HFF-Myc (cell line): ENCODE results near the gene KLK12.

Source experiments
- DNase-seq: peaks from one replicate; pipeline ENCODE4 v3.0.0-alpha.2; 2011; ENCODE audit warnings: low read depth; ENCODE audit errors: extremely low read depth
- H3K4me3 ChIP-seq: replicated peaks from 2 replicates; pipeline ENCODE4 v1.5.1; 2011; ENCODE audit warnings: low read depth, mild to moderate bottlenecking, control low read depth, low read length
- TF ChIP-seq, protein P1 (sequence below): IDR thresholded peaks from 2 replicates; pipeline ENCODE4 v1.5.1; 2012; ENCODE audit warnings: mild to moderate bottlenecking, low read depth, low read length, control low read depth; ENCODE audit errors: missing control alignments

The KLK12 gene

DNA sequence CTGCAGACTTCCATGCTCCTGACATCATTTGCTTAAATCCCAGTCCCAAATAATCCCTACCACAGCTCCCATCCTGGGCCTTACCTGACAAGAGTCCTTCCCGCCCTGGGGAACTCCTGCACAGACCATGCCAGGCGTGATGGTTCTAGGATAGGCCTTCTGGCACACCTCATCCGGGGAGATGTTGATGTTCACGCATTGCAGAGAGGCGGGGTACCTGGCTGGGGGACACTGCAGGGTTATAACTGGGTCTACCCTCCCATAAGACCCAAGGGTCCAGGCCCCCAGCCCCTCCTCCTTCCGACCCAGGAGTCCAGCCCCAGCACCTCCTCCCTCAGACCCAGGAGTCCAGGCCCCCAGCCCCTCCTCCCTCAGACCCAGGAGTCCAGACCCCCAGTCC is 43.9 kb upstream of the KLK12 start:
- DNase-seq = no peak
- TF ChIP-seq, protein P1, sequence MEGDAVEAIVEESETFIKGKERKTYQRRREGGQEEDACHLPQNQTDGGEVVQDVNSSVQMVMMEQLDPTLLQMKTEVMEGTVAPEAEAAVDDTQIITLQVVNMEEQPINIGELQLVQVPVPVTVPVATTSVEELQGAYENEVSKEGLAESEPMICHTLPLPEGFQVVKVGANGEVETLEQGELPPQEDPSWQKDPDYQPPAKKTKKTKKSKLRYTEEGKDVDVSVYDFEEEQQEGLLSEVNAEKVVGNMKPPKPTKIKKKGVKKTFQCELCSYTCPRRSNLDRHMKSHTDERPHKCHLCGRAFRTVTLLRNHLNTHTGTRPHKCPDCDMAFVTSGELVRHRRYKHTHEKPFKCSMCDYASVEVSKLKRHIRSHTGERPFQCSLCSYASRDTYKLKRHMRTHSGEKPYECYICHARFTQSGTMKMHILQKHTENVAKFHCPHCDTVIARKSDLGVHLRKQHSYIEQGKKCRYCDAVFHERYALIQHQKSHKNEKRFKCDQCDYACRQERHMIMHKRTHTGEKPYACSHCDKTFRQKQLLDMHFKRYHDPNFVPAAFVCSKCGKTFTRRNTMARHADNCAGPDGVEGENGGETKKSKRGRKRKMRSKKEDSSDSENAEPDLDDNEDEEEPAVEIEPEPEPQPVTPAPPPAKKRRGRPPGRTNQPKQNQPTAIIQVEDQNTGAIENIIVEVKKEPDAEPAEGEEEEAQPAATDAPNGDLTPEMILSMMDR = no peak
- no peak overlapping the region for H3K4me3 ChIP-seq

DNA sequence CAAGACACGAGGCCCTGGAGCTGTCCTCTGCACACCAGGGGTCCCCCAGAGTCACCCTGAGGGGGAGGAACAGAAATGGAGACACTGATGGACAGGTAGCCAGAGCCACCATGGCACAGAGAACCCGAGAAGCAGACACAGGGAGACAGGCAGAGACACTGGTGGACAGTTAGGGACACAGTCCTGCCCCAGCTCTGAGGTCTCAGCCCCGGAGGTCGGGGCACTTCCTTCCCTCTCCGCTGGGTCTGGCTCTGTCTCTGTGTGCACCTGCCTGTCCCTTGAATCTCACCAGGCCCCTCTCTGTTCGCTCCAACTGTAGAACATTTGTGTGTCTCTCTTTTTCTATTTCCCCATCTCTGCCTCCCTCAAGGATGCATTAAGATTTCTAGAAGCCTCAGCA is 43.3 kb upstream of the KLK12 start:
- no peak for DNase-seq
- no peak overlapping the region for H3K4me3 ChIP-seq
- TF ChIP-seq, protein P1 = no peak

DNA sequence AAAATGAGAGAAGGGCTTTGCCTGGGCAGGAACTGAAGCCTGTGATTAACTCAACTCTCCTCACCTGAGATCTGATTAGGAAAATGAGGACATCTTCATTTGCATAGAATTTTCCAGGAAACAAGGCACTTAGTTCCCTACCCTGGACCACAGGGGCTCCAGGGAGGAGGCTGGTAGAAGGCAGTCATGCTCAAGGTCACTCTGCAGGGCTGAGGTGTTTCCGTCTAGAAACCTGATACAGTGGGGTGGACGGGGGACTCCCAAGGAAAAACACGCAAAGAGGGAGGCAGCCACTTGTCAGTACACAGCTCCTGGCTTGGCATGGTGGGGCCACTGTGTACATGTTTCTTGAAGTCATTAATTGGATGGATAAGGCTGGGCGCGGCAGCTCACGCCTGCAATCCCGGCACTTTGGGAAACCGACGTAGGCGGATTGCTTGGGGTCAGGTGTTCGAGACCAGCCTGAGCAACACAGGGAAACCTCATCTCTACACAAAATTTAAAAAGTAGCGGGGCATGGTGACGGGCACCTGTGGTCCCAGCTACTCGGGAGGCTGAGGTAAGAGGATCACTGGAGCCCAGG is 41.9 kb upstream of the KLK12 start:
- TF ChIP-seq, protein P1 = no peak
- no peak overlapping the region for H3K4me3 ChIP-seq
- no peak for DNase-seq

DNA sequence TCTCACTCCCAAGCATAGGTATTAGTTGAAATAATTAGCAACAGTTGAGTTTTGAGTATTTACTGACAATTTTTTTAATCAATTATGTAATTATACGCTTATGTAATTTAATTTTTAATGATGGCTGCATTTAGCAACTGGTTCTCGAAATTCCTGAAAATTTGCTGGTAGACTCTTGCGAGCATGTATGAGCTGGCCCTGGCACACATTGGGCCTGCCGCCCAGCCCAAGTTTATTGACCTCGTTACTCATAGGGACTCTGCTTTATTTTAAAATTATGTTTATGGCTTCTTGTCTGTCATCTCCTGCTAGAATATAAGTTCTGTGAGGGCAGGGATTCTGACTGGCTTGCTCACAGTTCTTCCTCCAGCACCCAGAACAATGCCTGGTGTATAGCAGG is 41.2 kb upstream of the KLK12 start:
- no peak overlapping the region for H3K4me3 ChIP-seq
- TF ChIP-seq, protein P1 = no peak
- no peak for DNase-seq

DNA sequence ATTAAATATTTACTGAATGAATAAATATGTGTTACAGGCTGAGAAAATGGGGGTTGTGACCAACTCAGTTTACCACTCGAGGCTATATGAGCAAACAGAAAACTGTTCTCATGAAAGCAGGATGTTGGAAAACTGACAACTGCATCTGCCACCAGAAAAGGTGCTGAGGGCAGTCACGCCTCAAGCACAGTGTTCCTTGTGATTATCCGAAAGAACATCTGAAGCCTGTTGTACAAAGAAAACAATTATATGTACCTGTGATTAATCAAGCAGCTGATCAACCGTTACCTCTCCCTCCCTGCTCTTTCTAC is 36.2 kb upstream of the KLK12 start:
- DNase-seq = no peak
- no peak overlapping the region for H3K4me3 ChIP-seq
- TF ChIP-seq, protein P1 = no peak

DNA sequence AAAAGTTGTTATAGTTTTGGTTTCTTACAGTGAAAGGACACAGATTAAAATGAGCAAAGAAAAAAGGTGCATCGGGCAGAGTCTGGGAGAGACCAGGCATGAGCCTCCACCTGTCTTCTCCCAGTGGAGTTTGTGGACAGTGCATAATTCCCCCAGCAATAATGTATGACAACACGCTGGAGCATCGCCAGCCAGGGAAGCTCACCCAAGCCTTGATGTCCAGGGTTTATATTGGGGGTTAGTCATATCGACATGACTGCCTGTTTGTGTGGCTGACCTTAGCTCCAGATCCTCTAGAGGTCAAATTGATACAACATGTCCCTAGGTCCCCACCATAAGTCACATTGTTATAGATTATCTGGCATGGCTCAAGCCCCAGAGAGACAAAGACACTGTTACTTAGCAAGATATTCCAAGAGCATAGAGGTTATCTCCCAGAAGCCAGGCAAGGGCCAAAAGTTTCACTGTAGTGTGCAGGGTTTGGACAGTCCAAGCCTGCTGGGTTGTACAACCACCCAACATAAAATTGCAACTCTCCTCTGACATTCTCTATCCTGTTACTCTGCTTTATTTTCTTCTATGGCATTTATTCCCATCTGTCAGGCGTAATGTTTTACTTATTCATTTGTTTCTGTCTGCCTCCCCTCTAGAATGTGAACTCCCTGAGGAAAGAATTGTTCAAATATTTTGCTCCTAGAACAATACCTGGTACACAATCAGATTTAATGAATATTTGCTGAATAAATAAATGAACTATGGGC is 35.7 kb upstream of the KLK12 start:
- TF ChIP-seq, protein P1 = no peak
- no peak for DNase-seq
- no peak overlapping the region for H3K4me3 ChIP-seq
